Transverse colon (tissue), 3 donors: ENCODE data around the gene CCNB3.
A peak's percentile ranks its signal among the peaks of the same experiment; 100 is the strongest.

ENCODE experiments used
- CTCF ChIP-seq, 5 experiments: fragments of 200-600 bp in 3 of 5; fragments of 450-650 bp in 2 of 5; sonication (generic) in 3 of 5; IDR thresholded peaks; 1 replicate in 2 of 5; 2 replicates in 3 of 5; pipeline ENCODE4 v1.5.1; 2016 to 2017; ENCODE audit warnings: antibody characterized with exemption in 5 of 5, inconsistent platforms in 3 of 5, mild to moderate bottlenecking in 2 of 5, moderate library complexity in 1 of 5
- POLR2A ChIP-seq: fragments of 450-650 bp; IDR thresholded peaks from one replicate; pipeline ENCODE4 v1.6.1; 2016; ENCODE audit warnings: antibody characterized with exemption, mild to moderate bottlenecking, moderate library complexity

DNA sequence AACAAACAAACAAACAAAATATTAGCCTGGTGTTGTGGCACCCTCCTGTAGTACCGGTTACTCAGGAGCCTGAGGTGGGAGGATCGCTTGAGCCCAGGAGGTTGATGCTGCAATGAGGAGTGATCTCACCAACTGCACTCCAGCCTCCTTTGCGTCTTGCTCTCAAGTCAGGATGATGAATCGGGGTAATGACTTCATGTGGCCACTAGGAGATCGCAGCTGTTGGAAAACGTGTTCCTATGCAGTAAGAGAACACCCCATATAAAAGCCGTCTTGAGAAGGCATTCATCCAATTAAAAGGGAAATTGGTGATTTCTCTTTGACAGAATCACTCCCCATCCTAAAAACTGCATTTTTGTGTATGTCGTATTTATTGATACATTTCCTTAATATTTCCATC lies 6.9 kb downstream of the CCNB3 start:
- peak in 3 of 5 experiments; percentile 13 to 27 (median 22) for TF ChIP-seq CTCF (IDR thresholded peaks at IDR 0.05)
- no peak for TF ChIP-seq POLR2A
